ENCODE results near the gene CLINT1. TPM values are rescaled to one million over a fixed set of nuclear protein-coding genes. Genes with fewer than 3 reads are reported as not detected.

The CLINT1 gene
- total RNA-seq, 1 donor from 2014 or later = 72.4 TPM

- H3K9me3 Mint-ChIP-seq (ENCODE audit: low read depth) = no peaks in the 10 kb centered on the region
- no peak for DNase-seq (ENCODE audit: low spot score)
Observed at GRCh38 chr5:157766902-157767301, 92.0 kb downstream of the CLINT1 start.

GRCh38 chr5:157766442-157766841, 92.5 kb downstream of the CLINT1 start:
- no peak for DNase-seq (ENCODE audit: low spot score)
- Mint-ChIP-seq H3K36me3 (ENCODE audit: low read depth) (no peaks in the 10 kb centered on the region), H3K27me3 (ENCODE audit: low read depth) (no peaks in the 10 kb centered on the region), H3K4me3 (ENCODE audit: unreplicated experiment) (no peak overlapping the region), H3K9me3 (ENCODE audit: low read depth) (no peaks in the 10 kb centered on the region), H3K4me1 (ENCODE audit: low read depth) (peaks cover 8% of the 10 kb centered on the region), H3K27ac (ENCODE audit: unreplicated experiment) (no peak overlapping the region)
- no peak for TF ChIP-seq CTCF (IDR thresholded peaks at IDR 0.05)

More at GRCh38 chr5:157766902-157767301, 92.0 kb downstream of the CLINT1 start:
- H3K27ac Mint-ChIP-seq (ENCODE audit: unreplicated experiment) = no peak overlapping the region
- H3K36me3 Mint-ChIP-seq (ENCODE audit: low read depth) = no peaks in the 10 kb centered on the region
- no peaks in the 10 kb centered on the region for H3K27me3 Mint-ChIP-seq (ENCODE audit: low read depth)
- TF ChIP-seq CTCF (IDR thresholded peaks at IDR 0.05) = no peak
- peaks cover 8% of the 10 kb centered on the region for H3K4me1 Mint-ChIP-seq (ENCODE audit: low read depth)
- no peak overlapping the region for H3K4me3 Mint-ChIP-seq (ENCODE audit: unreplicated experiment)

GRCh38 chr5:157764531-157764930, 94.4 kb downstream of the CLINT1 start:
- no peaks in the 10 kb centered on the region for H3K27me3 Mint-ChIP-seq (ENCODE audit: low read depth)
- H3K4me3 Mint-ChIP-seq (ENCODE audit: unreplicated experiment) = no peak overlapping the region
- H3K27ac Mint-ChIP-seq (ENCODE audit: unreplicated experiment) = no peak overlapping the region
- no peak for TF ChIP-seq CTCF (IDR thresholded peaks at IDR 0.05)
- H3K36me3 Mint-ChIP-seq (ENCODE audit: low read depth) = no peaks in the 10 kb centered on the region
- H3K9me3 Mint-ChIP-seq (ENCODE audit: low read depth) = no peaks in the 10 kb centered on the region
- H3K4me1 Mint-ChIP-seq (ENCODE audit: low read depth) = peaks cover 8% of the 10 kb centered on the region
- DNase-seq (ENCODE audit: low spot score) = no peak

- no peaks in the 10 kb centered on the region for H3K4me1 Mint-ChIP-seq (ENCODE audit: low read depth)
- H3K4me3 Mint-ChIP-seq (ENCODE audit: unreplicated experiment) = no peak overlapping the region
- H3K27ac Mint-ChIP-seq (ENCODE audit: unreplicated experiment) = no peak overlapping the region
- H3K36me3 Mint-ChIP-seq (ENCODE audit: low read depth) = no peaks in the 10 kb centered on the region
- H3K9me3 Mint-ChIP-seq (ENCODE audit: low read depth) = no peaks in the 10 kb centered on the region
- DNase-seq (ENCODE audit: low spot score) = no peak
- peak; percentile 93 for TF ChIP-seq CTCF (IDR thresholded peaks at IDR 0.05)
- no peaks in the 10 kb centered on the region for H3K27me3 Mint-ChIP-seq (ENCODE audit: low read depth)
Observed at GRCh38 chr5:157761690-157762621, 97.0 kb downstream of the CLINT1 start.

GRCh38 chr5:157758706-157759105, 100.2 kb downstream of the CLINT1 start:
- H3K4me3 Mint-ChIP-seq (ENCODE audit: unreplicated experiment) = no peak overlapping the region
- DNase-seq (ENCODE audit: low spot score) = no peak
- H3K9me3 Mint-ChIP-seq (ENCODE audit: low read depth) = no peaks in the 10 kb centered on the region
- H3K27ac Mint-ChIP-seq (ENCODE audit: unreplicated experiment) = no peak overlapping the region
- no peaks in the 10 kb centered on the region for H3K27me3 Mint-ChIP-seq (ENCODE audit: low read depth)
- peaks cover 14% of the 10 kb centered on the region for H3K36me3 Mint-ChIP-seq (ENCODE audit: low read depth)
- TF ChIP-seq CTCF (IDR thresholded peaks at IDR 0.05) = no peak
- H3K4me1 Mint-ChIP-seq (ENCODE audit: low read depth) = no peaks in the 10 kb centered on the region

All from chondrocyte (in vitro differentiated cells).